ENCODE measurements around the gene CTNNA1. TPM values are rescaled to one million over a fixed set of nuclear protein-coding genes. Genes with fewer than 3 reads are reported as not detected.

Gene CTNNA1
- polyA plus RNA-seq, 3 donors: 56.6 to 84.5 (median 66.2) TPM

- no peak for DNase-seq
Measured at GRCh38 chr5:138898299-138898698, 145.1 kb downstream of the CTNNA1 start.

GRCh38 chr5:138898742-138899141, 145.5 kb downstream of the CTNNA1 start:
- Histone ChIP-seq H3K4me2 (replicated peaks; ENCODE audit: extremely low read depth, low read length, poor library complexity, severe bottlenecking) (no peak overlapping the region), H3K4me1 (ENCODE audit: control insufficient read depth in 1 of 2, insufficient read depth in 2 of 2, low read length in 2 of 2) (no peaks in the 10 kb centered on the region), H3K27me3 (ENCODE audit: control insufficient read depth in 2 of 2, insufficient read depth in 2 of 2, low read length in 2 of 2) (no peaks in the 10 kb centered on the region), H3K27ac (ENCODE audit: low read depth in 1 of 2, low read length in 2 of 2) (no peak overlapping the region), H3K4me3 (replicated peaks in 1 of 3; ENCODE audit: low read depth in 2 of 3, low read length in 3 of 3) (no peak overlapping the region), H3K9ac (ENCODE audit: insufficient read depth, low read length, poor library complexity, severe bottlenecking) (no peak overlapping the region), H3K9me3 (replicated peaks in 1 of 2; ENCODE audit: control insufficient read depth in 1 of 2, insufficient read depth in 1 of 2, low read length in 2 of 2) (no peaks in the 10 kb centered on the region), H2AFZ (ENCODE audit: insufficient read depth, low read depth, low read length, poor library complexity, severe bottlenecking) (no peak overlapping the region), H3K36me3 (replicated peaks in 1 of 2; ENCODE audit: control insufficient read depth in 1 of 2, insufficient read depth in 2 of 2, low read length in 2 of 2) (peaks cover 10 to 68% of the 10 kb centered on the region in 2 donors), H3K79me2 (ENCODE audit: insufficient read depth, low read length) (no peaks in the 10 kb centered on the region), H4K20me1 (ENCODE audit: insufficient read depth, low read length) (no peaks in the 10 kb centered on the region)
- DNase-seq: no peak
- H3K36me3 Mint-ChIP-seq: peaks cover 61 to 74% of the 10 kb centered on the region in 2 donors
- H3K9me3 Mint-ChIP-seq: peaks cover 0 to 3% (median 0%) of the 10 kb centered on the region in 7 donors
- H3K4me3 Mint-ChIP-seq: no peak overlapping the region
- peaks cover 0 to 2% (median 0%) of the 10 kb centered on the region in 3 donors for H3K27me3 Mint-ChIP-seq (ENCODE audit: low read depth in 3 of 3)
- no peak for TF ChIP-seq CTCF (IDR thresholded peaks at IDR 0.05)
- intact Hi-C loops (cut with micrococcal nuclease): no loop called here
- H3K4me1 Mint-ChIP-seq: no peaks in the 10 kb centered on the region
- WGBS (ENCODE audit: insufficient coverage): no CpG with 5 or more reads among the region's 2 CpGs
- no peak overlapping the region for H3K27ac Mint-ChIP-seq

More at GRCh38 chr5:138898299-138898698, 145.1 kb downstream of the CTNNA1 start:
- no peaks in the 10 kb centered on the region for H3K27me3 ChIP-seq (ENCODE audit: control insufficient read depth in 2 of 2, insufficient read depth in 2 of 2, low read length in 2 of 2)
- H3K36me3 Mint-ChIP-seq: peaks cover 57 to 73% of the 10 kb centered on the region in 2 donors
- peaks cover 0 to 3% (median 0%) of the 10 kb centered on the region in 7 donors for H3K9me3 Mint-ChIP-seq
- H4K20me1 ChIP-seq (ENCODE audit: insufficient read depth, low read length): no peaks in the 10 kb centered on the region
- no peak overlapping the region for H3K4me3 Mint-ChIP-seq
- intact Hi-C loops (cut with micrococcal nuclease): no loop called here
- H3K27ac Mint-ChIP-seq: no peak overlapping the region
- no peaks in the 10 kb centered on the region for H3K4me1 ChIP-seq (ENCODE audit: control insufficient read depth in 1 of 2, insufficient read depth in 2 of 2, low read length in 2 of 2)
- H3K4me3 ChIP-seq (replicated peaks in 1 of 3; ENCODE audit: low read depth in 2 of 3, low read length in 3 of 3): no peak overlapping the region
- no peak for TF ChIP-seq CTCF (IDR thresholded peaks at IDR 0.05)
- no peaks in the 10 kb centered on the region for H3K79me2 ChIP-seq (ENCODE audit: insufficient read depth, low read length)
- no peak overlapping the region for H3K9ac ChIP-seq (ENCODE audit: insufficient read depth, low read length, poor library complexity, severe bottlenecking)
- H3K4me2 ChIP-seq (replicated peaks; ENCODE audit: extremely low read depth, low read length, poor library complexity, severe bottlenecking): no peak overlapping the region
- no peak overlapping the region for H3K27ac ChIP-seq (ENCODE audit: low read depth in 1 of 2, low read length in 2 of 2)
- H3K4me1 Mint-ChIP-seq: no peaks in the 10 kb centered on the region
- H2AFZ ChIP-seq (ENCODE audit: insufficient read depth, low read depth, low read length, poor library complexity, severe bottlenecking): no peak overlapping the region
- peaks cover 0 to 2% (median 0%) of the 10 kb centered on the region in 3 donors for H3K27me3 Mint-ChIP-seq (ENCODE audit: low read depth in 3 of 3)
- no CpG with 5 or more reads among the region's 1 CpG for WGBS (ENCODE audit: insufficient coverage)
- no peaks in the 10 kb centered on the region for H3K9me3 ChIP-seq (replicated peaks in 1 of 2; ENCODE audit: control insufficient read depth in 1 of 2, insufficient read depth in 1 of 2, low read length in 2 of 2)
- H3K36me3 ChIP-seq (replicated peaks in 1 of 2; ENCODE audit: control insufficient read depth in 1 of 2, insufficient read depth in 2 of 2, low read length in 2 of 2): peaks cover 6 to 64% of the 10 kb centered on the region in 2 donors

Data from CD14-positive monocyte (primary cell).